OCI-LY3 (cell line): ENCODE results near the gene TRAF5.

Experiments
- CTCF ChIP-seq: fragments of 200-600, 300-600 bp; sonication (generic); IDR thresholded peaks from 2 replicates; pipeline ENCODE4 v1.5.1; 2014; ENCODE audit warnings: antibody characterized with exemption, low read length, low read depth
- EZH2phosphoT487 ChIP-seq: fragments of 200-600 bp; shearing (Covaris generic); IDR thresholded peaks from 2 replicates; pipeline ENCODE4 v1.6.1; 2018; ENCODE audit warnings: antibody characterized with exemption, mixed run types, low read depth

- TF ChIP-seq CTCF (no peak), EZH2phosphoT487 (no peak)
These were observed 20.6 kb downstream of the TRAF5 start for GRCh38 chr1:211347077-211347844.
